Endodermal cell (in vitro differentiated cells): Measurements from ENCODE around the gene PRDM16. TPM values are rescaled to one million over a fixed set of nuclear protein-coding genes. Genes with fewer than 3 reads are reported as not detected.

Source experiments
- DNase-seq: peaks from one replicate; pipeline ENCODE4 v3.0.0-alpha.2; 2017
- H3K27ac ChIP-seq: 2 replicates; pipeline ENCODE4 v1.5.1; 2013; ENCODE audit warnings: mild to moderate bottlenecking, low read depth, low read length, moderate library complexity
- H3K27me3 ChIP-seq: 2 replicates; pipeline ENCODE4 v1.6.1; 2013; ENCODE audit warnings: mild to moderate bottlenecking, low read length, moderate library complexity; ENCODE audit not compliant: insufficient read depth, control insufficient read depth, poor library complexity, severe bottlenecking
- H3K36me3 ChIP-seq: 2 replicates; pipeline ENCODE4 v1.7.0; 2013; ENCODE audit warnings: mild to moderate bottlenecking, low read length, moderate library complexity; ENCODE audit not compliant: control insufficient read depth, insufficient read depth
- H3K4me1 ChIP-seq: one replicate; pipeline ENCODE4 v1.7.0; 2013; ENCODE audit warnings: low read length; ENCODE audit not compliant: control insufficient read depth, insufficient read depth
- H3K4me3 ChIP-seq: 2 replicates; pipeline ENCODE4 v1.5.1; 2013; ENCODE audit warnings: mild to moderate bottlenecking, low read length, moderate library complexity
- H3K9ac ChIP-seq: 2 replicates; pipeline ENCODE4 v1.6.1; 2013; ENCODE audit warnings: mild to moderate bottlenecking, low read length, moderate library complexity; ENCODE audit not compliant: poor library complexity, severe bottlenecking; ENCODE audit errors: extremely low read depth
- H3K9me3 ChIP-seq: 2 replicates; pipeline ENCODE4 v1.6.1; 2013; ENCODE audit warnings: mild to moderate bottlenecking, low read length, moderate library complexity; ENCODE audit not compliant: control insufficient read depth
- H3K27ac Mint-ChIP-seq: 2 replicates; pipeline ENCODE4 v1.8.0; 2020; ENCODE audit warnings: mixed read lengths
- H3K27me3 Mint-ChIP-seq: 2 replicates; pipeline ENCODE4 v1.8.0; 2021; ENCODE audit warnings: mild to moderate bottlenecking, mixed read lengths; ENCODE audit not compliant: insufficient read depth
- H3K36me3 Mint-ChIP-seq: 2 replicates; pipeline ENCODE4 v1.8.0; 2020; ENCODE audit warnings: low read depth, mixed read lengths
- H3K4me1 Mint-ChIP-seq: 2 replicates; pipeline ENCODE4 v1.8.0; 2020; ENCODE audit warnings: mixed read lengths
- H3K4me3 Mint-ChIP-seq: 2 replicates; pipeline ENCODE4 v1.8.0; 2020; ENCODE audit warnings: mild to moderate bottlenecking, moderate library complexity, mixed read lengths
- H3K9me3 Mint-ChIP-seq: 2 replicates; pipeline ENCODE4 v1.8.0; 2020; ENCODE audit warnings: mild to moderate bottlenecking, mixed read lengths
- CTCF ChIP-seq: fragments of 200-600 bp; sonication (generic); conservative IDR thresholded peaks from 2 replicates; pipeline ENCODE4 v1.5.0; 2021; ENCODE audit warnings: antibody characterized with exemption, mild to moderate bottlenecking
- WGBS, 2 experiments: methylation state at CpG; one replicate each; pipeline versions ENCODE4 v1.1.5 to v1.1.7; 2013; ENCODE audit warnings: missing lambda C conversion rate in 2 of 2, mixed read lengths in 1 of 2; ENCODE audit not compliant: insufficient coverage in 1 of 2, insufficient read length in 1 of 2; 5-methylcytosine and 5-hydroxymethylcytosine counted together
- total RNA-seq, 2 donors: library from RNA; stranded (reverse); fragmentation: NEBNext Ultra II Directional in 1 of 2; extraction: Animal tissue kit (Norgen Biotek cat#: 25700) in 1 of 2; gene quantifications; 2 replicates in 1 of 2; 3 replicates in 1 of 2; pipeline ENCODE4 v1.2.1, GENCODE V29; 2021

Gene PRDM16
- total RNA-seq, 2 donors from 2014 or later, result 2.1 to 4.0 TPM

DNA sequence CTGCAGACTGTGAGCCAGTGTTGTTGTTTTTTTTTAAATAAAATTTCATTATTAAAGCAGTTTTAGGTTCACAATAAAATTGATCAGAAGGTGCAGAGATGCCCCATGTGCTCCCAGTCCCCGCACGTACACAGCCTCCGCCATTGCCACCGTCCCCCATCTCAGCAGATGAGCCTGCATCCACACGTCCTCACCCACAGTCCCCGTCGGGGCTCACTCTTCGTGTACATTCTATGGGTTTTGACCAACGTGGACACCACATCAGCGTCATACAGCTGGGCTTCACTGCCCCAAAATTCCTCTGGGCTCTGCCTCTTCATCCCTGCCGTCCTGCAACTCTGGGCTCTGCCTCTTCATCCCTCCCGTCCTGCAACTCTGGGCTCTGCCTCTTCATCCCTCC lies 373.9 kb downstream of the PRDM16 start:
- Mint-ChIP-seq H3K27ac (no peak overlapping the region), H3K4me1 (peaks cover 13% of the 10 kb centered on the region), H3K36me3 (no peaks in the 10 kb centered on the region), H3K9me3 (no peaks in the 10 kb centered on the region), H3K4me3 (no peak overlapping the region), H3K27me3 (no peaks in the 10 kb centered on the region)
- DNase-seq, result no peak
- TF ChIP-seq CTCF, result no peak
- H3K9me3 ChIP-seq, result no peaks in the 10 kb centered on the region
- no peaks in the 10 kb centered on the region for H3K36me3 ChIP-seq
- H3K27ac ChIP-seq, result no peak overlapping the region
- no peak overlapping the region for H3K4me3 ChIP-seq
- H3K27me3 ChIP-seq, result no peaks in the 10 kb centered on the region
- WGBS, 2 experiments, result 91 to 100% methylated on average over 8 to 12 of the region's 12 CpGs
- no peak overlapping the region for H3K9ac ChIP-seq
- H3K4me1 ChIP-seq, result no peaks in the 10 kb centered on the region

GRCh38 chr1:3443807-3444206 lies 374.8 kb downstream of the PRDM16 start:
- no peaks in the 10 kb centered on the region for H3K9me3 Mint-ChIP-seq
- Histone ChIP-seq H3K36me3 (no peaks in the 10 kb centered on the region), H3K9ac (no peak overlapping the region), H3K27me3 (peaks cover 2% of the 10 kb centered on the region), H3K4me1 (no peaks in the 10 kb centered on the region), H3K27ac (no peak overlapping the region), H3K9me3 (no peaks in the 10 kb centered on the region), H3K4me3 (no peak overlapping the region)
- no peaks in the 10 kb centered on the region for H3K27me3 Mint-ChIP-seq
- no peaks in the 10 kb centered on the region for H3K36me3 Mint-ChIP-seq
- peaks cover 13% of the 10 kb centered on the region for H3K4me1 Mint-ChIP-seq
- no peak for DNase-seq
- no peak overlapping the region for H3K27ac Mint-ChIP-seq
- no peak overlapping the region for H3K4me3 Mint-ChIP-seq
- TF ChIP-seq CTCF, result no peak
- 96 to 99% methylated on average over 7 of the region's 7 CpGs for WGBS, 2 experiments

- H3K9ac ChIP-seq, result no peak overlapping the region
- H3K4me1 ChIP-seq, result no peaks in the 10 kb centered on the region
- no peak for TF ChIP-seq CTCF
- H3K27ac Mint-ChIP-seq, result no peak overlapping the region
- no peaks in the 10 kb centered on the region for H3K27me3 Mint-ChIP-seq
- no peak for DNase-seq
- no peaks in the 10 kb centered on the region for H3K9me3 ChIP-seq
- H3K36me3 Mint-ChIP-seq, result no peaks in the 10 kb centered on the region
- H3K4me3 Mint-ChIP-seq, result no peak overlapping the region
- no peak overlapping the region for H3K27ac ChIP-seq
- peaks cover 13% of the 10 kb centered on the region for H3K4me1 Mint-ChIP-seq
- no peak overlapping the region for H3K4me3 ChIP-seq
- H3K9me3 Mint-ChIP-seq, result no peaks in the 10 kb centered on the region
- no peaks in the 10 kb centered on the region for H3K36me3 ChIP-seq
- H3K27me3 ChIP-seq, result peaks cover 4% of the 10 kb centered on the region
- 91 to 93% methylated on average over 15 to 18 of the region's 18 CpGs for WGBS, 2 experiments
Observed at GRCh38 chr1:3444298-3444697, 375.3 kb downstream of the PRDM16 start.
